HCT116 (cell line): Measurements from ENCODE around the gene NPEPL1. TPM values are rescaled to one million over a fixed set of nuclear protein-coding genes. Genes with fewer than 3 reads are reported as not detected.

Source experiments
- ATAC-seq: fragments of 200-7000 bp; cut with Tn5 transposase; 2 replicates; pipeline ENCODE4 v1.9.1; 2020; ENCODE audit warnings: mild to moderate bottlenecking, moderate library complexity
- BruUV-seq: library from RNA; stranded (reverse); fragments of 400-500 nt; replicated peaks from 2 replicates; lab custom pipeline; 2021; lab: Mats Ljungman, UMichigan
- CTCF ChIA-PET: fragments of 300-600 bp; sonication (Branson Sonifier 250); formaldehyde crosslinking; loops from one replicate; lab custom pipeline; 2021; ENCODE audit warnings: antibody characterized with exemption; lab: Charles Lee
- POLR2A ChIA-PET: fragments of 300-600, 350-600 bp; sonication (Branson Sonifier 250); formaldehyde crosslinking; loops from one replicate; lab custom pipeline; 2021; ENCODE audit warnings: antibody characterized with exemption; lab: Charles Lee
- RAD21 ChIA-PET, 2 experiments: fragments of 300-600 bp; sonication (Branson Sonifier 250); formaldehyde crosslinking; loops; one replicate each; lab custom pipeline; 2023; ENCODE audit warnings: low total read pairs in 2 of 2; ENCODE audit not compliant: uncharacterized antibody in 2 of 2, unreplicated experiment in 2 of 2, low non-redundant PET in 1 of 2; lab: Charles Lee
- DNase-seq: peaks from one replicate; pipeline ENCODE4 v3.0.0-alpha.2; 2010; ENCODE audit warnings: low read depth, low spot score
- H2AFZ ChIP-seq: fragments of 200-600 bp; shearing (Covaris generic), sonication (generic); 2 replicates; pipeline ENCODE4 v1.6.1; 2017; ENCODE audit warnings: low read depth, mixed run types, mixed read lengths, antibody characterized with exemption, low read length; ENCODE audit not compliant: poor library complexity, severe bottlenecking
- H3K27ac ChIP-seq: 2 replicates; pipeline ENCODE4 v1.5.1; 2012; ENCODE audit warnings: low read depth, low read length
- H3K27me3 ChIP-seq: fragments of 200-600 bp; sonication (generic); 2 replicates; pipeline ENCODE4 v1.6.1; 2016; ENCODE audit warnings: mixed run types, low read length, mixed read lengths; ENCODE audit not compliant: insufficient read depth
- H3K36me3 ChIP-seq, 2 experiments: fragments of 200-500 bp in 1 of 2; fragments of 200-600 bp in 1 of 2; sonication (Bioruptor generic) in 1 of 2; sonication (generic) in 1 of 2; 2 replicates each; pipeline versions ENCODE4 v1.5.1 to v1.6.1; 2014 to 2016; ENCODE audit warnings: low read length in 2 of 2, inconsistent platforms in 1 of 2, mixed read lengths in 1 of 2, mixed run types in 1 of 2; ENCODE audit not compliant: insufficient read depth in 2 of 2, control insufficient read depth in 1 of 2
- H3K4me1 ChIP-seq, 2 experiments: fragments of 200-600 bp in 1 of 2; sonication (generic) in 1 of 2; 2 replicates each; pipeline versions ENCODE4 v1.5.1 to v1.6.1; 2012 to 2017; ENCODE audit warnings: low read length in 2 of 2, inconsistent platforms in 1 of 2, mild to moderate bottlenecking in 1 of 2, mixed read lengths in 1 of 2, mixed run types in 1 of 2, moderate library complexity in 1 of 2; ENCODE audit not compliant: insufficient read depth in 2 of 2, control insufficient read depth in 1 of 2
- H3K4me2 ChIP-seq: fragments of 200-600 bp; sonication (generic); 2 replicates; pipeline ENCODE4 v1.6.1; 2017; ENCODE audit warnings: mixed run types, low read length, mixed read lengths
- H3K4me3 ChIP-seq, 2 experiments: fragments of 200-600 bp in 1 of 2; sonication (generic) in 1 of 2; replicated peaks in 1 of 2; 2 replicates each; pipeline ENCODE4 v1.5.1; 2011 to 2016; ENCODE audit warnings: low read length in 2 of 2, control low read depth in 1 of 2, low read depth in 1 of 2, mild to moderate bottlenecking in 1 of 2, mixed read lengths in 1 of 2, mixed run types in 1 of 2
- H3K79me2 ChIP-seq: fragments of 200-600 bp; sonication (generic); 2 replicates; pipeline ENCODE4 v1.6.1; 2017; ENCODE audit warnings: mild to moderate bottlenecking, mixed run types, low read length, moderate library complexity, mixed read lengths; ENCODE audit not compliant: insufficient read depth
- H3K9ac ChIP-seq: fragments of 200-600 bp; sonication (generic); 2 replicates; pipeline ENCODE4 v1.6.1; 2016; ENCODE audit warnings: low read length, mixed read lengths
- H3K9me2 ChIP-seq: fragments of 200-600 bp; sonication (generic), shearing (Covaris generic); 2 replicates; pipeline ENCODE4 v1.6.1; 2017; ENCODE audit warnings: mixed run types, mild to moderate bottlenecking, moderate library complexity; ENCODE audit not compliant: insufficient read depth
- H3K9me3 ChIP-seq, 2 experiments: fragments of 200-500 bp in 1 of 2; fragments of 200-600 bp in 1 of 2; sonication (Bioruptor generic) in 1 of 2; sonication (generic) in 1 of 2; 2 replicates each; pipeline ENCODE4 v1.6.1; 2014 to 2017; ENCODE audit warnings: low read length in 2 of 2, mixed read lengths in 2 of 2, inconsistent platforms in 1 of 2, low read depth in 1 of 2, mild to moderate bottlenecking in 1 of 2, mixed run types in 1 of 2, moderate library complexity in 1 of 2; ENCODE audit not compliant: control insufficient read depth in 1 of 2, insufficient read depth in 1 of 2
- H4K20me1 ChIP-seq: fragments of 200-600 bp; sonication (generic), shearing (Covaris generic); 2 replicates; pipeline ENCODE4 v1.6.1; 2017; ENCODE audit warnings: mixed run types, mild to moderate bottlenecking, moderate library complexity; ENCODE audit not compliant: insufficient read depth
- JUND ChIP-seq: IDR thresholded peaks from 2 replicates; pipeline ENCODE4 v1.6.1; 2012
- POLR2A ChIP-seq: IDR thresholded peaks from 2 replicates; pipeline ENCODE4 v1.7.0; 2011; ENCODE audit warnings: borderline replicate concordance; ENCODE audit not compliant: insufficient read depth, insufficient read length; ENCODE audit errors: extremely low read depth
- POLR2AphosphoS5 ChIP-seq: IDR thresholded peaks from 2 replicates; pipeline ENCODE4 v1.6.1; 2011; ENCODE audit warnings: mild to moderate bottlenecking, low read depth, low read length, moderate library complexity
- RAD21 ChIP-seq: IDR thresholded peaks from 2 replicates; pipeline ENCODE4 v1.6.1; 2012; ENCODE audit warnings: low read depth, mild to moderate bottlenecking
- REST ChIP-seq: IDR thresholded peaks from 2 replicates; pipeline ENCODE4 v1.6.1; 2012; ENCODE audit warnings: low read depth
- SRF ChIP-seq: IDR thresholded peaks from 2 replicates; pipeline ENCODE4 v1.6.1; 2012; ENCODE audit warnings: low read depth
- intact Hi-C: fragments of 100-400 bp; cut with micrococcal nuclease; formaldehyde crosslinking; loops from 2 replicates; pipeline ENCODE4 v1.10.0; 2022
- total RNA-seq: library from RNA; stranded (reverse); gene quantifications from one replicate; pipeline ENCODE4 v1.2.1, GENCODE V29; 2021; ENCODE audit not compliant: unreplicated experiment
- TF ChIP-seq, protein P1 (sequence below), 3 experiments: fragments of 200-600 bp in 1 of 3; sonication (generic) in 1 of 3; IDR thresholded peaks in 2 of 3; conservative IDR thresholded peaks in 1 of 3; 2 replicates each; pipeline ENCODE4 v1.5.1; 2012 to 2017; ENCODE audit warnings: low read depth in 2 of 3, low read length in 2 of 3, antibody characterized with exemption in 1 of 3, borderline replicate concordance in 1 of 3, control low read depth in 1 of 3, mild to moderate bottlenecking in 1 of 3, mixed read lengths in 1 of 3, mixed run types in 1 of 3, moderate library complexity in 1 of 3; ENCODE audit not compliant: insufficient read depth in 1 of 3

Gene NPEPL1
- total RNA-seq, 1 experiment from 2014 or later: 16.6 TPM

DNA sequence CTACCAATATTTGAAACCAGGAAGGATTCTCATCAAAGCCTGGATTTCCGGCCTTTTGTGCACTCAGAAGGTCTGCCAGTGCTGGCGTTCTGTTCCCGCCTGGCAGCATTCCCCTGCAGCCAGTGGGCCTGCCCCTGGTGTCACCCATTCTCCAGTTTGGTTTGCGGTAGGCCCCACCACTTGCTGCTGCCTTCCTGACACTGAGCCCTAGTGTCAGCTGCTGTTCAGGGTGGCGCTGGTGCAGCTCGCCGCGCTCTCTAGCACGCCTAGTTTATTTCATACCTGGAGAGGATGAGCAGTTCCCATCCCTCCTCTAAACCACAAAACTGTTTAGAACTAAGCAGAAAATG, 9.5 kb downstream of the NPEPL1 start (continued):
- TF ChIP-seq REST (no peak), SRF (no peak), RAD21 (no peak), JUND (no peak), POLR2A (no peak)

GRCh38 chr20:58702859-58703648, 10.5 kb downstream of the NPEPL1 start:
- intact Hi-C loops: no loop called here
- Histone ChIP-seq H3K9me3 (no peaks in the 10 kb centered on the region), H3K79me2 (no peaks in the 10 kb centered on the region), H3K9ac (no peak overlapping the region), H3K4me2 (no peak overlapping the region), H3K4me1 (no peaks in the 10 kb centered on the region), H3K9me2 (no peaks in the 10 kb centered on the region), H3K4me3 (no peak overlapping the region), H4K20me1 (no peaks in the 10 kb centered on the region), H3K27ac (no peak overlapping the region), H3K36me3 (peaks cover 0 to 2% of the 10 kb centered on the region in 2 experiments; a peak in 1 of 4 replicates), H3K27me3 (no peaks in the 10 kb centered on the region), H2AFZ (no peak overlapping the region)
- ChIA-PET CTCF (no interaction called here), POLR2A (no interaction called here), RAD21 (no interaction called here)
- no peak for DNase-seq
- peak; percentile 55; the same call in 1 of the 2 replicates for ATAC-seq
- TF ChIP-seq, protein P1, sequence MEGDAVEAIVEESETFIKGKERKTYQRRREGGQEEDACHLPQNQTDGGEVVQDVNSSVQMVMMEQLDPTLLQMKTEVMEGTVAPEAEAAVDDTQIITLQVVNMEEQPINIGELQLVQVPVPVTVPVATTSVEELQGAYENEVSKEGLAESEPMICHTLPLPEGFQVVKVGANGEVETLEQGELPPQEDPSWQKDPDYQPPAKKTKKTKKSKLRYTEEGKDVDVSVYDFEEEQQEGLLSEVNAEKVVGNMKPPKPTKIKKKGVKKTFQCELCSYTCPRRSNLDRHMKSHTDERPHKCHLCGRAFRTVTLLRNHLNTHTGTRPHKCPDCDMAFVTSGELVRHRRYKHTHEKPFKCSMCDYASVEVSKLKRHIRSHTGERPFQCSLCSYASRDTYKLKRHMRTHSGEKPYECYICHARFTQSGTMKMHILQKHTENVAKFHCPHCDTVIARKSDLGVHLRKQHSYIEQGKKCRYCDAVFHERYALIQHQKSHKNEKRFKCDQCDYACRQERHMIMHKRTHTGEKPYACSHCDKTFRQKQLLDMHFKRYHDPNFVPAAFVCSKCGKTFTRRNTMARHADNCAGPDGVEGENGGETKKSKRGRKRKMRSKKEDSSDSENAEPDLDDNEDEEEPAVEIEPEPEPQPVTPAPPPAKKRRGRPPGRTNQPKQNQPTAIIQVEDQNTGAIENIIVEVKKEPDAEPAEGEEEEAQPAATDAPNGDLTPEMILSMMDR (IDR thresholded peaks at IDR 0.05 in 2 of 3, conservative IDR thresholded peaks at IDR 0.05 in 1 of 3; ENCODE audit: borderline replicate concordance in 1 of 3, insufficient read depth in 1 of 3, low read depth in 2 of 3, low read length in 2 of 3): peak in 2 of 3 experiments; percentile 59 to 60; a peak in 4 of 6 replicates
- TF ChIP-seq POLR2AphosphoS5: no peak
- BruUV-seq: no TSS peak
